HEK293 (cell line): ENCODE data around the gene C20orf204.

Experiments used
- CTCF ChIA-PET: fragments of 350-600 bp; formaldehyde crosslinking; extraction: SDS; loops from one replicate; lab custom pipeline; 2021; ENCODE audit warnings: antibody characterized with exemption; lab: Yijun Ruan, JAX
- POLR2A ChIA-PET: fragments of 300-600 bp; formaldehyde crosslinking; extraction: SDS; loops from one replicate; lab custom pipeline; 2020; ENCODE audit warnings: antibody characterized with exemption, inconsistent platforms; lab: Yijun Ruan, JAX
- H3K27ac ChIP-seq: fragments of 200-500 bp; sonication (Bioruptor generic); 2 replicates; pipeline ENCODE4 v1.5.1; 2014; ENCODE audit warnings: low read depth, low read length, control low read depth, inconsistent platforms; ENCODE audit errors: extremely low read depth
- H3K36me3 ChIP-seq, 2 experiments: fragments of 200-500 bp in 1 of 2; sonication (Bioruptor generic) in 1 of 2; 1 replicate in 1 of 2; 2 replicates in 1 of 2; pipeline ENCODE4 v1.5.1; 2014 to 2017; ENCODE audit warnings: inconsistent platforms in 2 of 2, low read length in 2 of 2; ENCODE audit not compliant: control insufficient read depth in 2 of 2, insufficient read depth in 1 of 2
- H3K4me1 ChIP-seq: fragments of 200-500 bp; sonication (Bioruptor generic); 2 replicates; pipeline ENCODE4 v1.5.1; 2014; ENCODE audit warnings: mild to moderate bottlenecking, low read length, inconsistent platforms; ENCODE audit not compliant: control insufficient read depth, insufficient read depth
- H3K4me3 ChIP-seq: 2 replicates; pipeline ENCODE4 v1.5.1; 2011; ENCODE audit warnings: low read depth, mild to moderate bottlenecking, control low read depth, low read length, moderate library complexity
- H3K9me3 ChIP-seq: fragments of 200-500 bp; sonication (Bioruptor generic); 2 replicates; pipeline ENCODE4 v1.5.1; 2014; ENCODE audit warnings: low read depth, low read length, inconsistent platforms; ENCODE audit not compliant: control insufficient read depth, insufficient read depth
- GLIS1 ChIP-seq: fragments of 450-650 bp; formaldehyde crosslinking; IDR thresholded peaks from 2 replicates; pipeline ENCODE4 v1.5.1; 2016; ENCODE audit warnings: missing biosample characterization, missing genetic modification characterization
- SCRT1 ChIP-seq: fragments of 450-650 bp; formaldehyde crosslinking; IDR thresholded peaks from 2 replicates; pipeline ENCODE4 v1.5.1; 2016; ENCODE audit warnings: missing biosample characterization, missing genetic modification characterization, borderline replicate concordance
- ZFP3 ChIP-seq: fragments of 450-650 bp; formaldehyde crosslinking; IDR thresholded peaks from 2 replicates; pipeline ENCODE4 v1.5.1; 2016; ENCODE audit warnings: low read depth, missing biosample characterization, missing genetic modification characterization
- ZNF19 ChIP-seq: fragments of 450-650 bp; formaldehyde crosslinking; IDR thresholded peaks from 2 replicates; pipeline ENCODE4; 2016; ENCODE audit warnings: missing biosample characterization, missing genetic modification characterization, low read depth
- ZNF214 ChIP-seq: fragments of 450-650 bp; formaldehyde crosslinking; IDR thresholded peaks from 2 replicates; pipeline ENCODE4 v1.5.1; 2017; ENCODE audit warnings: missing biosample characterization, mild to moderate bottlenecking, missing genetic modification characterization, borderline replicate concordance
- ZNF266 ChIP-seq: fragments of 450-650 bp; formaldehyde crosslinking; IDR thresholded peaks from 2 replicates; pipeline ENCODE4 v1.5.1; 2016; ENCODE audit warnings: missing biosample characterization, missing genetic modification characterization, low read depth
- ZNF426 ChIP-seq: fragments of 450-650 bp; formaldehyde crosslinking; IDR thresholded peaks from 2 replicates; pipeline ENCODE4 v1.5.1; 2017; ENCODE audit warnings: missing biosample characterization, missing genetic modification characterization, mild to moderate bottlenecking, inconsistent platforms, moderate library complexity
- ZNF473 ChIP-seq: fragments of 450-650 bp; formaldehyde crosslinking; IDR thresholded peaks from 2 replicates; pipeline ENCODE4 v1.5.1; 2017; ENCODE audit warnings: missing biosample characterization, missing genetic modification characterization
- ZNF596 ChIP-seq: fragments of 450-650 bp; IDR thresholded peaks from 2 replicates; pipeline ENCODE4 v1.5.0; 2018; ENCODE audit warnings: missing biosample characterization, mild to moderate bottlenecking, missing genetic modification characterization, moderate library complexity
- ZNF600 ChIP-seq: fragments of 450-650 bp; formaldehyde crosslinking; IDR thresholded peaks from 2 replicates; pipeline ENCODE4 v1.5.1; 2016; ENCODE audit warnings: missing biosample characterization, missing genetic modification characterization
- ZNF621 ChIP-seq: fragments of 450-650 bp; formaldehyde crosslinking; IDR thresholded peaks from 2 replicates; pipeline ENCODE4 v1.5.1; 2017; ENCODE audit warnings: missing biosample characterization, missing genetic modification characterization
- ZNF624 ChIP-seq: fragments of 450-650 bp; formaldehyde crosslinking; IDR thresholded peaks from 2 replicates; pipeline ENCODE4 v1.5.1; 2017; ENCODE audit warnings: missing biosample characterization, missing genetic modification characterization
- ZNF707 ChIP-seq: fragments of 450-650 bp; formaldehyde crosslinking; IDR thresholded peaks from 2 replicates; pipeline ENCODE4 v1.5.1; 2016; ENCODE audit warnings: missing biosample characterization, missing genetic modification characterization
- ZNF747 ChIP-seq: fragments of 450-650 bp; formaldehyde crosslinking; IDR thresholded peaks from 2 replicates; pipeline ENCODE4 v1.5.1; 2016; ENCODE audit warnings: missing biosample characterization, missing genetic modification characterization
- ZNF830 ChIP-seq: fragments of 450-650 bp; IDR thresholded peaks from 2 replicates; pipeline ENCODE4 v1.5.0; 2018; ENCODE audit warnings: missing biosample characterization, missing genetic modification characterization, low read depth, mild to moderate bottlenecking, moderate library complexity
- ZSCAN23 ChIP-seq: fragments of 450-650 bp; formaldehyde crosslinking; IDR thresholded peaks from 2 replicates; pipeline ENCODE4 v1.5.1; 2016; ENCODE audit warnings: missing biosample characterization, missing genetic modification characterization
- ZSCAN30 ChIP-seq: fragments of 450-650 bp; IDR thresholded peaks from 2 replicates; pipeline ENCODE4 v1.5.1; 2018; ENCODE audit warnings: missing biosample characterization, mild to moderate bottlenecking, missing genetic modification characterization, moderate library complexity
- TF ChIP-seq, protein P1 (sequence below): fragments of 450-650 bp; formaldehyde crosslinking; IDR thresholded peaks from 2 replicates; pipeline ENCODE4 v1.5.1; 2016; ENCODE audit warnings: missing biosample characterization, missing genetic modification characterization
- TF ChIP-seq, protein P2 (sequence below): sonication (generic); formaldehyde crosslinking; IDR thresholded peaks from 2 replicates; pipeline ENCODE4 v1.8.1; 2022; ENCODE audit warnings: mild to moderate bottlenecking, moderate library complexity, missing genetic modification reagents
- TF ChIP-seq, protein P3 (sequence below): fragments of 450-650 bp; formaldehyde crosslinking; IDR thresholded peaks from 2 replicates; pipeline ENCODE4 v1.5.1; 2016; ENCODE audit warnings: missing biosample characterization, missing genetic modification characterization
- TF ChIP-seq, protein P4 (sequence below): fragments of 450-650 bp; formaldehyde crosslinking; IDR thresholded peaks from 2 replicates; pipeline ENCODE4 v1.5.1; 2016; ENCODE audit warnings: missing biosample characterization, missing genetic modification characterization
- TF ChIP-seq, protein P5 (sequence below): fragments of 450-650 bp; formaldehyde crosslinking; IDR thresholded peaks from 2 replicates; pipeline ENCODE4 v1.5.1; 2016; ENCODE audit warnings: missing biosample characterization, missing genetic modification characterization

The C20orf204 gene

DNA sequence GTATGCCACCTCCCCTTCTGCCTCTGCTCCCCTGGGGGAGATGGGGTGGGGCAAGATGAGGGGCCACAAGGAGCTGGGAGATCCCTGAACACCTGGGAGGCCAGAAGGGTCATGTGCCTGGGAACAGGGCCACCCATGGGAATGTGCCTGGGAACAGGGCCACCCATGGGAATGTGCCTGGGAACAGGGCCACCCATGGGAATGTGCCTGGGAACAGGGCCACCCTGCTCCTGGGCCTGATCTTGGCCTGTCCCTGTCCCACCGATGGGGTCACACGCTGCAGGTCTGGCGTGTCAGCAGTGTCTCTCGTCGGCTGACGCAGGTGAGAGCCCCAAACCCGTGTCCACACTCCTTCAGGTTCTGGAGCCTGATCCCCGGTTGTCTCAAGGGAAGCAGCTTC lies 39.0 kb downstream of the C20orf204 start:
- TF ChIP-seq, protein P1, sequence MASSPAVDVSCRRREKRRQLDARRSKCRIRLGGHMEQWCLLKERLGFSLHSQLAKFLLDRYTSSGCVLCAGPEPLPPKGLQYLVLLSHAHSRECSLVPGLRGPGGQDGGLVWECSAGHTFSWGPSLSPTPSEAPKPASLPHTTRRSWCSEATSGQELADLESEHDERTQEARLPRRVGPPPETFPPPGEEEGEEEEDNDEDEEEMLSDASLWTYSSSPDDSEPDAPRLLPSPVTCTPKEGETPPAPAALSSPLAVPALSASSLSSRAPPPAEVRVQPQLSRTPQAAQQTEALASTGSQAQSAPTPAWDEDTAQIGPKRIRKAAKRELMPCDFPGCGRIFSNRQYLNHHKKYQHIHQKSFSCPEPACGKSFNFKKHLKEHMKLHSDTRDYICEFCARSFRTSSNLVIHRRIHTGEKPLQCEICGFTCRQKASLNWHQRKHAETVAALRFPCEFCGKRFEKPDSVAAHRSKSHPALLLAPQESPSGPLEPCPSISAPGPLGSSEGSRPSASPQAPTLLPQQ: no peak
- no peak for TF ChIP-seq ZNF214
- TF ChIP-seq GLIS1 (tag by site-specific recombination): peak; percentile 14; the same call in 1 of the 2 replicates
- no peak for TF ChIP-seq ZNF830
- ChIA-PET CTCF (no interaction called here), POLR2A (interaction anchor here (0.8 kb wide), 1 partner anchor 9 kb away, joined by 3 read pairs; no protein-coding TSS in a partner anchor)
- H3K27ac ChIP-seq: no peak overlapping the region
- H3K9me3 ChIP-seq: no peaks in the 10 kb centered on the region
- no peak overlapping the region for H3K4me3 ChIP-seq
- H3K4me1 ChIP-seq: peaks cover 10% of the 10 kb centered on the region
- H3K36me3 ChIP-seq: peaks cover 0 to 25% of the 10 kb centered on the region in 2 experiments; a peak in 1 of 3 replicates

DNA sequence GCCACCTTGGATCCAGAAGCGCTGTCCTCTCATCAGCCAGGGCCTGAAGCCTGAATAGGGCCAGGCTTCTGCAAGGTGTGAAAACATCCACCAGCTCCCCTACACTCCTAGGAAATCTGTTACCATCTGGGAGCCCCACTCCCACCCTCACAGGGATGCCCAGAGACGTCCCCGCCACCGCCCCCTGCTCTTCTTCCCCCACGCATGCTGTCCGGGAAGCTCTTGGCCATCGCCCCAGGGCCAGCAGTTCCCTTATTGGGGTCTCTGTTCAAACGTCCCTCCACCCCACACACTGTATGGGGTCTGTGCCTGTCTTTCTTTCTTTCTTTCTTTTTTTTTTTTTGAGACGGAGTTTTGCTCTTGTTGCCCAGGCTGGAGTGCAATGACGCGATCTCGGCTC lies 39.6 kb downstream of the C20orf204 start:
- POLR2A ChIA-PET: interaction anchor here (0.6 to 0.8 kb wide), 2 partner anchors 10 to 16 kb away, joined by 3 read pairs; no protein-coding TSS in a partner anchor
- H3K4me3 ChIP-seq: no peak overlapping the region
- CTCF ChIA-PET: interaction anchor here (0.5 kb wide), 1 partner anchor 66 kb away, joined by 3 read pairs; no protein-coding TSS in a partner anchor
- H3K36me3 ChIP-seq: peaks cover 0 to 25% of the 10 kb centered on the region in 2 experiments; a peak in 1 of 3 replicates
- TF ChIP-seq ZNF19: no peak
- no peak for TF ChIP-seq ZNF473 (tag by site-specific recombination)
- TF ChIP-seq ZNF600 (tag by site-specific recombination): no peak
- no peak for TF ChIP-seq ZNF747 (tag by site-specific recombination)
- TF ChIP-seq ZSCAN23 (tag by site-specific recombination): no peak
- TF ChIP-seq ZNF621: no peak
- no peak for TF ChIP-seq ZSCAN30
- TF ChIP-seq, protein P2, sequence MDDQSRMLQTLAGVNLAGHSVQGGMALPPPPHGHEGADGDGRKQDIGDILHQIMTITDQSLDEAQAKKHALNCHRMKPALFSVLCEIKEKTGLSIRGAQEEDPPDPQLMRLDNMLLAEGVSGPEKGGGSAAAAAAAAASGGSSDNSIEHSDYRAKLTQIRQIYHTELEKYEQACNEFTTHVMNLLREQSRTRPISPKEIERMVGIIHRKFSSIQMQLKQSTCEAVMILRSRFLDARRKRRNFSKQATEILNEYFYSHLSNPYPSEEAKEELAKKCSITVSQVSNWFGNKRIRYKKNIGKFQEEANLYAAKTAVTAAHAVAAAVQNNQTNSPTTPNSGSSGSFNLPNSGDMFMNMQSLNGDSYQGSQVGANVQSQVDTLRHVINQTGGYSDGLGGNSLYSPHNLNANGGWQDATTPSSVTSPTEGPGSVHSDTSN (CRISPR knock-in tag): no peak
- TF ChIP-seq SCRT1 (tag by site-specific recombination): no peak
- no peak for TF ChIP-seq ZNF707 (tag by site-specific recombination)
- TF ChIP-seq ZNF624: no peak
- TF ChIP-seq ZNF596 (tag by site-specific recombination): no peak
- TF ChIP-seq, protein P3, sequence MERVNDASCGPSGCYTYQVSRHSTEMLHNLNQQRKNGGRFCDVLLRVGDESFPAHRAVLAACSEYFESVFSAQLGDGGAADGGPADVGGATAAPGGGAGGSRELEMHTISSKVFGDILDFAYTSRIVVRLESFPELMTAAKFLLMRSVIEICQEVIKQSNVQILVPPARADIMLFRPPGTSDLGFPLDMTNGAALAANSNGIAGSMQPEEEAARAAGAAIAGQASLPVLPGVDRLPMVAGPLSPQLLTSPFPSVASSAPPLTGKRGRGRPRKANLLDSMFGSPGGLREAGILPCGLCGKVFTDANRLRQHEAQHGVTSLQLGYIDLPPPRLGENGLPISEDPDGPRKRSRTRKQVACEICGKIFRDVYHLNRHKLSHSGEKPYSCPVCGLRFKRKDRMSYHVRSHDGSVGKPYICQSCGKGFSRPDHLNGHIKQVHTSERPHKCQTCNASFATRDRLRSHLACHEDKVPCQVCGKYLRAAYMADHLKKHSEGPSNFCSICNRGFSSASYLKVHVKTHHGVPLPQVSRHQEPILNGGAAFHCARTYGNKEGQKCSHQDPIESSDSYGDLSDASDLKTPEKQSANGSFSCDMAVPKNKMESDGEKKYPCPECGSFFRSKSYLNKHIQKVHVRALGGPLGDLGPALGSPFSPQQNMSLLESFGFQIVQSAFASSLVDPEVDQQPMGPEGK (tag by site-specific recombination): no peak
- TF ChIP-seq ZNF266 (tag by site-specific recombination): no peak
- TF ChIP-seq ZFP3 (tag by site-specific recombination): no peak
- TF ChIP-seq, protein P4, sequence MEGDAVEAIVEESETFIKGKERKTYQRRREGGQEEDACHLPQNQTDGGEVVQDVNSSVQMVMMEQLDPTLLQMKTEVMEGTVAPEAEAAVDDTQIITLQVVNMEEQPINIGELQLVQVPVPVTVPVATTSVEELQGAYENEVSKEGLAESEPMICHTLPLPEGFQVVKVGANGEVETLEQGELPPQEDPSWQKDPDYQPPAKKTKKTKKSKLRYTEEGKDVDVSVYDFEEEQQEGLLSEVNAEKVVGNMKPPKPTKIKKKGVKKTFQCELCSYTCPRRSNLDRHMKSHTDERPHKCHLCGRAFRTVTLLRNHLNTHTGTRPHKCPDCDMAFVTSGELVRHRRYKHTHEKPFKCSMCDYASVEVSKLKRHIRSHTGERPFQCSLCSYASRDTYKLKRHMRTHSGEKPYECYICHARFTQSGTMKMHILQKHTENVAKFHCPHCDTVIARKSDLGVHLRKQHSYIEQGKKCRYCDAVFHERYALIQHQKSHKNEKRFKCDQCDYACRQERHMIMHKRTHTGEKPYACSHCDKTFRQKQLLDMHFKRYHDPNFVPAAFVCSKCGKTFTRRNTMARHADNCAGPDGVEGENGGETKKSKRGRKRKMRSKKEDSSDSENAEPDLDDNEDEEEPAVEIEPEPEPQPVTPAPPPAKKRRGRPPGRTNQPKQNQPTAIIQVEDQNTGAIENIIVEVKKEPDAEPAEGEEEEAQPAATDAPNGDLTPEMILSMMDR (tag by site-specific recombination): no peak
- TF ChIP-seq ZNF426 (tag by site-specific recombination): no peak
- TF ChIP-seq, protein P5, sequence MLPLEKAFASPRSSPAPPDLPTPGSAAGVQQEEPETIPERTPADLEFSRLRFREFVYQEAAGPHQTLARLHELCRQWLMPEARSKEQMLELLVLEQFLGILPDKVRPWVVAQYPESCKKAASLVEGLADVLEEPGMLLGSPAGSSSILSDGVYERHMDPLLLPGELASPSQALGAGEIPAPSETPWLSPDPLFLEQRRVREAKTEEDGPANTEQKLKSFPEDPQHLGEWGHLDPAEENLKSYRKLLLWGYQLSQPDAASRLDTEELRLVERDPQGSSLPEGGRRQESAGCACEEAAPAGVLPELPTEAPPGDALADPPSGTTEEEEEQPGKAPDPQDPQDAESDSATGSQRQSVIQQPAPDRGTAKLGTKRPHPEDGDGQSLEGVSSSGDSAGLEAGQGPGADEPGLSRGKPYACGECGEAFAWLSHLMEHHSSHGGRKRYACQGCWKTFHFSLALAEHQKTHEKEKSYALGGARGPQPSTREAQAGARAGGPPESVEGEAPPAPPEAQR (tag by site-specific recombination): no peak
- no peak overlapping the region for H3K27ac ChIP-seq
- H3K9me3 ChIP-seq: no peaks in the 10 kb centered on the region
- peaks cover 10% of the 10 kb centered on the region for H3K4me1 ChIP-seq
